OCI-LY7 (cell line): ENCODE data around the gene SLC22A1. TPM values are rescaled to one million over a fixed set of nuclear protein-coding genes. Genes with fewer than 3 reads are reported as not detected.

Experiments
- BruUV-seq: library from RNA; stranded (reverse); fragments of 400-500 nt; replicated peaks from 2 replicates; lab custom pipeline; 2021; lab: Mats Ljungman, UMichigan
- CTCF ChIA-PET: fragments of 300-600 bp; sonication (Branson Sonifier 250); formaldehyde crosslinking; loops from one replicate; lab custom pipeline; 2022; ENCODE audit warnings: antibody characterized with exemption; ENCODE audit not compliant: unreplicated experiment; lab: Charles Lee
- POLR2A ChIA-PET: fragments of 300-600 bp; sonication (Branson Sonifier 250); formaldehyde crosslinking; loops from one replicate; lab custom pipeline; 2022; ENCODE audit warnings: antibody characterized with exemption; lab: Charles Lee
- DNase-seq: peaks from one replicate; pipeline ENCODE4 v3.0.0-alpha.2; 2015; ENCODE audit warnings: low spot score
- H2AFZ ChIP-seq: fragments of 200-600 bp; sonication (generic), shearing (Covaris generic); 2 replicates; pipeline ENCODE4 v1.6.1; 2014; ENCODE audit warnings: mild to moderate bottlenecking, antibody characterized with exemption, low read length, moderate library complexity
- H3K27ac ChIP-seq: fragments of 200-600 bp; sonication (generic); 2 replicates; pipeline ENCODE4 v1.5.1; 2014; ENCODE audit warnings: mixed run types, low read depth, mild to moderate bottlenecking, moderate library complexity, low read length, inconsistent platforms; ENCODE audit not compliant: poor library complexity, severe bottlenecking
- H3K36me3 ChIP-seq: fragments of 200-600 bp; sonication (generic); 2 replicates; pipeline ENCODE4 v1.6.1; 2014; ENCODE audit warnings: mild to moderate bottlenecking, antibody characterized with exemption, low read length, moderate library complexity, mixed read lengths; ENCODE audit not compliant: insufficient read depth
- H3K4me1 ChIP-seq: fragments of 200-600 bp; sonication (generic); 2 replicates; pipeline ENCODE4 v1.5.1; 2014; ENCODE audit warnings: mild to moderate bottlenecking, low read length; ENCODE audit not compliant: insufficient read depth, poor library complexity, severe bottlenecking
- H3K4me2 ChIP-seq: fragments of 200-600 bp; sonication (generic); 2 replicates; pipeline ENCODE4 v1.6.1; 2014; ENCODE audit warnings: mild to moderate bottlenecking, low read length
- H3K4me3 ChIP-seq: fragments of 200-600 bp; sonication (generic); 2 replicates; pipeline ENCODE4 v1.5.1; 2014; ENCODE audit warnings: mild to moderate bottlenecking, low read depth, low read length; ENCODE audit not compliant: poor library complexity, severe bottlenecking
- H3K79me2 ChIP-seq: fragments of 200-600 bp; sonication (generic); 2 replicates; pipeline ENCODE4 v1.6.1; 2016; ENCODE audit warnings: low read depth, mild to moderate bottlenecking, low read length, moderate library complexity, mixed read lengths; ENCODE audit not compliant: insufficient read depth
- H3K9me2 ChIP-seq: fragments of 200-600 bp; sonication (generic); 2 replicates; pipeline ENCODE4 v1.6.1; 2016; ENCODE audit warnings: mild to moderate bottlenecking, low read length, mixed read lengths; ENCODE audit not compliant: insufficient read depth
- H3K9me3 ChIP-seq: fragments of 200-600 bp; sonication (generic); 2 replicates; pipeline ENCODE4 v1.6.1; 2014; ENCODE audit warnings: mild to moderate bottlenecking, mixed run types, low read length, mixed read lengths
- H4K20me1 ChIP-seq: fragments of 200-600 bp; sonication (generic); 2 replicates; pipeline ENCODE4 v1.6.1; 2014; ENCODE audit warnings: mild to moderate bottlenecking, antibody characterized with exemption, low read length, moderate library complexity, mixed read lengths; ENCODE audit not compliant: insufficient read depth
- CTCF ChIP-seq: fragments of 200-600 bp; sonication (generic); conservative IDR thresholded peaks from 2 replicates; pipeline ENCODE4 v1.5.1; 2014; ENCODE audit warnings: mild to moderate bottlenecking, antibody characterized with exemption, low read length, moderate library complexity, mixed read lengths
- EZH2phosphoT487 ChIP-seq: fragments of 200-600 bp; sonication (generic); IDR thresholded peaks from 2 replicates; pipeline ENCODE4 v1.6.1; 2018; ENCODE audit warnings: low read depth, borderline replicate concordance, mild to moderate bottlenecking, mixed run types, antibody characterized with exemption, low read length, moderate library complexity, mixed read lengths
- intact Hi-C: fragments of 100-400 bp; cut with micrococcal nuclease; formaldehyde crosslinking; loops from one replicate; pipeline ENCODE4 v1.10.0; 2022; ENCODE audit not compliant: unreplicated experiment
- total RNA-seq, 2 experiments: library from RNA; depleted of rRNA in 1 of 2; stranded (reverse); fragments of >200 nt in 1 of 2; shearing (Covaris generic) in 1 of 2; gene quantifications; 2 replicates each; pipeline ENCODE4 v1.2.3, GENCODE V29; 2014 to 2022

SLC22A1 gene
- total RNA-seq, 2 experiments from 2014 or later, result not detected

GRCh38 chr6:160102399-160102798 lies 19.2 kb upstream of the SLC22A1 start:
- no peak overlapping the region for H3K27ac ChIP-seq
- H3K36me3 ChIP-seq, result peaks cover 13% of the 10 kb centered on the region; the same call in 1 of the 2 replicates
- H3K9me2 ChIP-seq, result no peaks in the 10 kb centered on the region
- no TSS peak for BruUV-seq
- TF ChIP-seq CTCF (no peak), EZH2phosphoT487 (no peak)
- no peaks in the 10 kb centered on the region for H3K4me1 ChIP-seq
- no peaks in the 10 kb centered on the region for H3K79me2 ChIP-seq
- no peaks in the 10 kb centered on the region for H3K9me3 ChIP-seq
- no peak for DNase-seq
- H4K20me1 ChIP-seq, result no peaks in the 10 kb centered on the region
- POLR2A ChIA-PET, result interaction anchor here (0.6 kb wide), 1 partner anchor 372 kb away, joined by 3 read pairs; no protein-coding TSS in a partner anchor
- H3K4me3 ChIP-seq, result no peak overlapping the region
- CTCF ChIA-PET, result no interaction called here
- intact Hi-C loops, result loop anchor here (2.0 to 10.0 kb wide), 2 partner anchors 240 to 408 kb away; partner anchors contain the start of gene SOD2
- no peak overlapping the region for H2AFZ ChIP-seq
- no peak overlapping the region for H3K4me2 ChIP-seq

GRCh38 chr6:160102956-160103824 lies 18.4 kb upstream of the SLC22A1 start:
- BruUV-seq, result no TSS peak
- peak; percentile 47 for DNase-seq
- CTCF ChIA-PET, result no interaction called here
- no peak overlapping the region for H3K4me3 ChIP-seq
- H4K20me1 ChIP-seq, result no peaks in the 10 kb centered on the region
- intact Hi-C loops, result loop anchor here (2.0 to 10.0 kb wide), 2 partner anchors 240 to 408 kb away; partner anchors contain the start of gene SOD2
- TF ChIP-seq CTCF (peak; percentile 76), EZH2phosphoT487 (no peak)
- H3K79me2 ChIP-seq, result no peaks in the 10 kb centered on the region
- H3K36me3 ChIP-seq, result peaks cover 13% of the 10 kb centered on the region; the same call in 1 of the 2 replicates
- POLR2A ChIA-PET, result interaction anchor here (0.6 kb wide), 1 partner anchor 10 kb away, joined by 3 read pairs; no protein-coding TSS in a partner anchor
- H3K9me2 ChIP-seq, result no peaks in the 10 kb centered on the region
- H3K4me2 ChIP-seq, result no peak overlapping the region
- H3K27ac ChIP-seq, result no peak overlapping the region
- H3K9me3 ChIP-seq, result no peaks in the 10 kb centered on the region
- no peaks in the 10 kb centered on the region for H3K4me1 ChIP-seq
- H2AFZ ChIP-seq, result no peak overlapping the region

- no peak overlapping the region for H3K27ac ChIP-seq
- no peak overlapping the region for H2AFZ ChIP-seq
- ChIA-PET CTCF (no interaction called here), POLR2A (interaction anchor here (0.6 kb wide), 1 partner anchor 11 kb away, joined by 3 read pairs; no protein-coding TSS in a partner anchor)
- H3K36me3 ChIP-seq, result peaks cover 13% of the 10 kb centered on the region; the same call in 1 of the 2 replicates
- no peaks in the 10 kb centered on the region for H3K79me2 ChIP-seq
- intact Hi-C loops, result loop anchor here (2.0 to 10.0 kb wide), 2 partner anchors 241 to 409 kb away; partner anchors contain the start of gene SOD2
- H4K20me1 ChIP-seq, result no peaks in the 10 kb centered on the region
- BruUV-seq, result no TSS peak
- H3K4me3 ChIP-seq, result no peak overlapping the region
- no peaks in the 10 kb centered on the region for H3K4me1 ChIP-seq
- no peak for DNase-seq
- TF ChIP-seq EZH2phosphoT487 (no peak), CTCF (no peak)
- H3K4me2 ChIP-seq, result no peak overlapping the region
- no peaks in the 10 kb centered on the region for H3K9me2 ChIP-seq
- no peaks in the 10 kb centered on the region for H3K9me3 ChIP-seq
These were observed 17.9 kb upstream of the SLC22A1 start for GRCh38 chr6:160103825-160104100.
